RWPE2 (cell line): ENCODE measurements around the gene TCF3.

Experiments used
- ATAC-seq: fragments of 200-7000 bp; cut with Tn5 transposase; 3 replicates; pipeline ENCODE4 v1.9.1; 2021; ENCODE audit warnings: low read depth
- DNase-seq: peaks from one replicate; pipeline ENCODE4 v3.0.0-alpha.2; 2020; ENCODE audit warnings: low spot score
- H3K27ac ChIP-seq: fragments of 450-650 bp; 2 replicates; pipeline ENCODE4 v1.5.1; 2017; ENCODE audit warnings: mild to moderate bottlenecking; ENCODE audit not compliant: poor library complexity, severe bottlenecking
- H3K27me3 ChIP-seq: fragments of 250-450 bp; sonication (Bioruptor Pico); 2 replicates; pipeline ENCODE4 v1.5.1; 2021; ENCODE audit warnings: mild to moderate bottlenecking, moderate library complexity; ENCODE audit not compliant: insufficient read depth, poor library complexity, severe bottlenecking
- H3K36me3 ChIP-seq: fragments of 250-450 bp; sonication (Bioruptor Pico); 2 replicates; pipeline ENCODE4 v1.5.1; 2020; ENCODE audit warnings: low read depth, mild to moderate bottlenecking, moderate library complexity
- H3K4me1 ChIP-seq: fragments of 250-450 bp; sonication (Bioruptor Pico); 2 replicates; pipeline ENCODE4 v1.5.1; 2021; ENCODE audit warnings: mild to moderate bottlenecking, moderate library complexity; ENCODE audit not compliant: insufficient read depth, poor library complexity, severe bottlenecking
- H3K4me3 ChIP-seq: fragments of 250-450 bp; sonication (Bioruptor Pico); 2 replicates; pipeline ENCODE4 v1.5.1; 2021; ENCODE audit warnings: mild to moderate bottlenecking, moderate library complexity; ENCODE audit not compliant: severe bottlenecking
- H3K9me3 ChIP-seq: fragments of 250-450 bp; sonication (Bioruptor Pico); 2 replicates; pipeline ENCODE4 v1.5.1; 2021; ENCODE audit warnings: mild to moderate bottlenecking, moderate library complexity; ENCODE audit not compliant: severe bottlenecking
- CTCF ChIP-seq: fragments of 450-650 bp; IDR thresholded peaks from one replicate; pipeline ENCODE4 v1.5.1; 2017; ENCODE audit warnings: mild to moderate bottlenecking, moderate library complexity; ENCODE audit not compliant: poor library complexity, severe bottlenecking

The TCF3 gene

GRCh38 chr19:1611353-1611752, 41.1 kb downstream of the TCF3 start:
- Histone ChIP-seq H3K36me3 (peaks cover 22% of the 10 kb centered on the region), H3K9me3 (no peaks in the 10 kb centered on the region), H3K4me1 (no peaks in the 10 kb centered on the region), H3K27ac (no peak overlapping the region), H3K27me3 (no peaks in the 10 kb centered on the region), H3K4me3 (no peak overlapping the region)
- DNase-seq: no peak
- TF ChIP-seq CTCF: no peak
- no peak for ATAC-seq

- no peak overlapping the region for H3K27ac ChIP-seq
- peaks cover 16% of the 10 kb centered on the region for H3K36me3 ChIP-seq
Measured at GRCh38 chr19:1610579-1610978, 41.8 kb downstream of the TCF3 start.

GRCh38 chr19:1609680-1610474, 42.5 kb downstream of the TCF3 start:
- no peak overlapping the region for H3K4me3 ChIP-seq
- H3K4me1 ChIP-seq: no peaks in the 10 kb centered on the region
- no peaks in the 10 kb centered on the region for H3K9me3 ChIP-seq
- no peak overlapping the region for H3K27ac ChIP-seq
- H3K27me3 ChIP-seq: no peaks in the 10 kb centered on the region
- peaks cover 12% of the 10 kb centered on the region for H3K36me3 ChIP-seq
- ATAC-seq (no peak), DNase-seq (no peak)
- TF ChIP-seq CTCF: no peak

More at GRCh38 chr19:1610579-1610978, 41.8 kb downstream of the TCF3 start:
- no peaks in the 10 kb centered on the region for H3K9me3 ChIP-seq
- ATAC-seq (no peak), DNase-seq (no peak)
- H3K27me3 ChIP-seq: no peaks in the 10 kb centered on the region
- TF ChIP-seq CTCF: no peak
- H3K4me1 ChIP-seq: no peaks in the 10 kb centered on the region
- H3K4me3 ChIP-seq: no peak overlapping the region

GRCh38 chr19:1609103-1609396, 43.4 kb downstream of the TCF3 start:
- no peak for ATAC-seq

More at GRCh38 chr19:1609103-1609396, 43.4 kb downstream of the TCF3 start:
- no peaks in the 10 kb centered on the region for H3K27me3 ChIP-seq
- no peak for DNase-seq
- TF ChIP-seq CTCF: no peak
- H3K36me3 ChIP-seq: peaks cover 4% of the 10 kb centered on the region
- H3K27ac ChIP-seq: no peak overlapping the region
- H3K4me1 ChIP-seq: no peaks in the 10 kb centered on the region
- H3K4me3 ChIP-seq: no peak overlapping the region
- H3K9me3 ChIP-seq: no peaks in the 10 kb centered on the region
